GM10266 (cell line): ENCODE data around the gene LSM2.

Experiments
- DNase-seq: peaks from one replicate; pipeline ENCODE4 v3.0.0; 2012; ENCODE audit errors: extremely low spot score
- TF ChIP-seq, protein P1 (sequence below): IDR thresholded peaks from 2 replicates; pipeline ENCODE4 v1.5.1; 2012; ENCODE audit warnings: mild to moderate bottlenecking, low read depth; ENCODE audit not compliant: control insufficient read depth, insufficient read depth; ENCODE audit errors: missing control alignments

Gene LSM2

DNA sequence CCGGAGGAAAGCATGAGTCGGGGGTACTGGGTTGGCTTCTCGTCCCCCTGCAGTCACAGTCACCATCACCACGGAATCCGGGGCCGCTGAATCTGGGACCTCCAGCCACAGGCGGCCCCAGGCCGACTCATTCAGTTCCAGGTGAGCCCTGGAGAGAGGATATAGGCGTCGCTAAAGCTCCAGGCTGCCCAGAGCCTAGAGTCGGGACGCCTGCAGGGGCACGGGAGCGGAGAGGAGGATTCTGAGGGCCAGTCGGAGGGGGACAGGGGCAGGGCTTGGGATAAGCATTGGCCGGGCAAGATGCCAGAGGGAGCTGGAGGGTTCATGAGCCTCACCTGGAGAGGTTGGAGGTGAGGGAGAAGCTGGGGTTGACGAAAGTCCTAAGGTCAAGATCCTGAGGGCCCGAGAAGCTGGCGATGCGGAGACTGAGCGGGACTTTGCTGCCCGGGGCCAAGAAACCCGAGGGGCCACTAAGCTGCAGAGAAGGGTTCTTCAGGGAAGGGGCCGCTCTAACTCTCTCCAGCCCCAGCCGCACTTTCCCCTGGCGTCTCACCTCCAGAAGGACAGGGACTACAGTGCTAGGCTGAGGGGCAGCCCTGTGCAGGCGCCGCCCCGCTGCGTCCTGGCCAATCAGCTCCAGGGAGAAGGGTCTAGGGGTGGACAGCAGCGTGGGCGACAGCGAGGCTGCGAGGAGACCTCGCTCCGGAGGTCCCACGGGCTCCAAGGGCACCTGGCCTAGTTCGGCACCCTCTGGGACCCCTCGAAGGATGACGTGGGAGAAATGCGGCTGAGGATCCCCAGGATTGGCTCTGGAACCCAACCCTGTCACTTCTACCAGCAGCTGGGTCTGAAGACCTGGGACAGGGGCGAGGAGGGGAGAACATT, 40.6 kb downstream of the LSM2 start:
- no peak for DNase-seq
- TF ChIP-seq, protein P1, sequence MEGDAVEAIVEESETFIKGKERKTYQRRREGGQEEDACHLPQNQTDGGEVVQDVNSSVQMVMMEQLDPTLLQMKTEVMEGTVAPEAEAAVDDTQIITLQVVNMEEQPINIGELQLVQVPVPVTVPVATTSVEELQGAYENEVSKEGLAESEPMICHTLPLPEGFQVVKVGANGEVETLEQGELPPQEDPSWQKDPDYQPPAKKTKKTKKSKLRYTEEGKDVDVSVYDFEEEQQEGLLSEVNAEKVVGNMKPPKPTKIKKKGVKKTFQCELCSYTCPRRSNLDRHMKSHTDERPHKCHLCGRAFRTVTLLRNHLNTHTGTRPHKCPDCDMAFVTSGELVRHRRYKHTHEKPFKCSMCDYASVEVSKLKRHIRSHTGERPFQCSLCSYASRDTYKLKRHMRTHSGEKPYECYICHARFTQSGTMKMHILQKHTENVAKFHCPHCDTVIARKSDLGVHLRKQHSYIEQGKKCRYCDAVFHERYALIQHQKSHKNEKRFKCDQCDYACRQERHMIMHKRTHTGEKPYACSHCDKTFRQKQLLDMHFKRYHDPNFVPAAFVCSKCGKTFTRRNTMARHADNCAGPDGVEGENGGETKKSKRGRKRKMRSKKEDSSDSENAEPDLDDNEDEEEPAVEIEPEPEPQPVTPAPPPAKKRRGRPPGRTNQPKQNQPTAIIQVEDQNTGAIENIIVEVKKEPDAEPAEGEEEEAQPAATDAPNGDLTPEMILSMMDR = no peak

DNA sequence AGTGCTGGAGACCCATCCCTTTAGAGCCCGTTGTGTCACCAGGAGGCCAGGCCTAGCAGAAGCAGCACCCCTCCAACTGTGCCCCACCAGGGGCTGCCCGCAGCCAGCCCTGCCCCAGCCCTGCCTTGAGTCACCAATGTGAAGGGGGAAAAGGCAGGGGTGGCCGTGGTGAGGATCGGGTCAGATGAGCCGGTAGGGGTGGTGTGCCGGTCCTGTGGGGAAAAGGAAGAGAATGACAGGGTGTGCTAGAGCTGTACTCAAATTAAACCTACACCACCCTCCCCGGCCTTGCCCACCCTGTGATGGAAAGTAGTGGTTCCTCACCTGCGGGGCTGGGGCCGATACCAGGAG, 41.2 kb downstream of the LSM2 start:
- TF ChIP-seq, protein P1 = no peak
- DNase-seq = no peak

DNA sequence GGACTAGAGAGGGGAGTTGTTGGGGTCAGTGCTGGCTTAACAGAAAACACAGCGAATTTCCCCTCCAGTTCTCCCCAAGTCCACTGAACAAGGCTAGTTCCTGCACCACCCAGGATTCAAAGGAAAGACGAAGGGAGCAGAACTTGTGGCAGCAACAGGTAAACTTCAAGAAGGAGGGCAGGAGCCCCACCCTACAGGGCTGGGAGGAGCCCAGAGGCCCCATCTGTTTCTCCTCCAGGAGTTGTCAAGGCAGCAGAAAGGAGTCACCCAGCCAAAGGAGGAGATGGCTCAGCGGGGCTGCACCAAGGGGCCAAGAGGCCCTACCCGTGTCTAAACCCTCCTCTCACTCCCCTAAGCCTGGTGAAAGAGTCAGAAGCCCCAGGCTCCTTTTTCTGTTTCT, 42.6 kb downstream of the LSM2 start:
- TF ChIP-seq, protein P1 = no peak
- no peak for DNase-seq

DNA sequence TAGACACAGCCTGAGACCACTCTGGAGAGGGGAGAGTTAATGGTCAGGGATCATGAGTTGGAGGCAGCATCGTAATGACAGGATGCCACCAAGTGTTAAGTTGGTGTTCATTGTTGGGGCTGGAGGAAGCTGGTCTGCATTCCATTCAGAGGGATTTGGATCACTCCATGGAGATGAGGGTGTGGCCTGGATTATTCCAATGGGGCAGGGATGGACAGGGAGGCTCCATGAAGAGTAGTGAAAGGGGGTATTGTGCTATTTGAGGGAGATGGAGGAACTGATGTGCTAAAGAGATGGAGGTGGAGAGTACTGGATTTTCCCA, 43.2 kb downstream of the LSM2 start:
- DNase-seq = no peak

DNA sequence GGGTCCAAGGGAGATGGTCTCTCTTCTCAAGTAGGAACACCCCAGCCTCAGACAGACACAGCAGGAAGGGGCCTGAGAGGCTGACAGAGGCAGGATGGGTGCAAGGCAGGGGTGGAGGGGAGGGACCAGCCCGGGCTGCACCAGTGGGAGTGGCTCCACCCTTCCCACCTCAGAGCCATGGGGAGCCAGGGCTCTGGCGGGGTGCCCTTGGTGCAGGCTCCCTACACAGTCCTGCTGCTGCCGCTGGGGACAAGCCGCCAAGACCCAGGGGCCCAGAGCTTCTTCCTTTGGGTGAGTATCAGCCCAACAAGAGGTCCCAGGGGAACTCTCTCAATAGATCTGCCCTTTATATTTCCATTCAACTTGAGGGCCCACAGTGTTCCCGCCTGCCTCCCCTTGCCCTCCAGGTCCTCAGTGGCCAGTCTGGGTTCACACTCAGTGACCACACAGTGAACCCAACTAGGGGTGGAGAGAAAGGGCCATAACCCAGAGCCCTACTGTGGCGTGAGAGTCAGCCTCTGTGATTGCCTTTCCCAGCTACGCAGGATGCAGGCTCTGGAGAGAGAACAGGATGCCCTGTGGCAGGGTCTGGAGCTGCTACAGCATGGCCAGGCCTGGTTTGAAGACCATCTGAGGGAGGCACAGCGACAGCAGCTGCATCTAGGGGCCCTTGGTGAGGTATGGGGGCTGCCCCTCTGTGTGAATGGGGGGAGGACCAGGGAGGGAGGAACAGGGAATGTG, 43.7 kb downstream of the LSM2 start:
- DNase-seq = no peak
- TF ChIP-seq, protein P1 = no peak

More for the DNA sequence above, 43.2 kb downstream of the LSM2 start:
- TF ChIP-seq, protein P1 = no peak

DNA sequence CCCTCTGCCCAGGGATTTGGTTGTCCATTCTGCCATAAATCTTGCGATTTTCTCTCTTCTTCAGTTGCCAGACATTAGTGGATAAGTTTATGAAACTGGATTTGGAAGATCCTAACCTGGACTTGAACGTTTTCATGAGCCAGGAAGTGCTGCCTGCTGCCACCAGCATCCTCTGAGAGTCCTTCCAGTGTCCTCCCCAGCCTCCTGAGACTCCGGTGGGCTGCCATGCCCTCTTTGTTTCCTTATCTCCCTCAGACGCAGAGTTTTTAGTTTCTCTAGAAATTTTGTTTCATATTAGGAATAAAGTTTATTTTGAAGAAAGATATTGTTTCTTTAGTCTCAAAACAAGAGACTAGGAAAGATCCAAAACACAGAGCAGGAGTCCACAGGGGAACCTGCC, 44.4 kb downstream of the LSM2 start, which contains the start of gene SAPCD1:
SAPCD1 (plus strand) TSS at position 301 of the 400 bp plus-strand sequence. CDS start 399 bp downstream, outside the sequence.
- TF ChIP-seq, protein P1 = no peak
- no peak for DNase-seq

DNA sequence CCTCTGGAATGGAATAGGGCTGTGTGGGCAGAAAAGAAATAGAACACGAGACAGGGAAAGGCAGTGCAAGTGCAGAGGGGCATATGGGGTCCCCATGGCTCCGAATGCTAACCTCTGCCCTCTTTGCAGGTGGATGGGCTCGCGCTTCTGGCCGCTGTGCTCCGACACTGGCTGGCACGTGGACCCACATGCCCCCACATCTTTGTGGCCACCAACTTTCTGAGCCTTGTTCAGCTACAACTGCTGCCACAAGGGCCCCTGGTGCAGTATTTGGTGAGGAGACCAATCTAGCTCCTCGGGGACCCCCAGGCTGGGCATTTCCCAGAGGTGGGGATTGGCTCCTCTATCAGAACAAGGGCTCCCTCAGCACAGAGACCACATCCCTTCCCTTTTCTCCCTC, 45.4 kb downstream of the LSM2 start:
- TF ChIP-seq, protein P1 = no peak
- no peak for DNase-seq
